Spleen (tissue), 7 donors: ENCODE measurements around the gene DOK5.

ENCODE experiments used
- POLR2A ChIP-seq, 3 donors: fragments of 450-650 bp; IDR thresholded peaks; one replicate each; pipeline ENCODE4 v1.5.1; 2017; ENCODE audit warnings: antibody characterized with exemption in 3 of 3, mild to moderate bottlenecking in 1 of 3
- POLR2AphosphoS5 ChIP-seq, 3 donors: sonication (generic); formaldehyde crosslinking; IDR thresholded peaks; one replicate each; pipeline ENCODE4 v1.5.1; 2017; ENCODE audit warnings: antibody characterized with exemption in 3 of 3
- TF ChIP-seq, protein P1 (sequence below), 11 experiments: fragments of 200-600 bp in 7 of 11; fragments of 450-650 bp in 4 of 11; sonication (generic) in 4 of 11; IDR thresholded peaks in 8 of 11; conservative IDR thresholded peaks in 3 of 11; 1 replicate in 7 of 11; 2 replicates in 4 of 11; pipeline versions ENCODE4 v1.4.0 to v1.8.0; 2016 to 2021; ENCODE audit warnings: antibody characterized with exemption in 11 of 11, inconsistent platforms in 4 of 11, mild to moderate bottlenecking in 1 of 11
- donor health status: DM: no; HTN: no; CAD: no; lungs with moderate emphysema.
- donor health status: DM: no; HTN: no; CAD: no.
- donor health status: DM: no; HTN: no; CAD: no.

- TF ChIP-seq, protein P1, sequence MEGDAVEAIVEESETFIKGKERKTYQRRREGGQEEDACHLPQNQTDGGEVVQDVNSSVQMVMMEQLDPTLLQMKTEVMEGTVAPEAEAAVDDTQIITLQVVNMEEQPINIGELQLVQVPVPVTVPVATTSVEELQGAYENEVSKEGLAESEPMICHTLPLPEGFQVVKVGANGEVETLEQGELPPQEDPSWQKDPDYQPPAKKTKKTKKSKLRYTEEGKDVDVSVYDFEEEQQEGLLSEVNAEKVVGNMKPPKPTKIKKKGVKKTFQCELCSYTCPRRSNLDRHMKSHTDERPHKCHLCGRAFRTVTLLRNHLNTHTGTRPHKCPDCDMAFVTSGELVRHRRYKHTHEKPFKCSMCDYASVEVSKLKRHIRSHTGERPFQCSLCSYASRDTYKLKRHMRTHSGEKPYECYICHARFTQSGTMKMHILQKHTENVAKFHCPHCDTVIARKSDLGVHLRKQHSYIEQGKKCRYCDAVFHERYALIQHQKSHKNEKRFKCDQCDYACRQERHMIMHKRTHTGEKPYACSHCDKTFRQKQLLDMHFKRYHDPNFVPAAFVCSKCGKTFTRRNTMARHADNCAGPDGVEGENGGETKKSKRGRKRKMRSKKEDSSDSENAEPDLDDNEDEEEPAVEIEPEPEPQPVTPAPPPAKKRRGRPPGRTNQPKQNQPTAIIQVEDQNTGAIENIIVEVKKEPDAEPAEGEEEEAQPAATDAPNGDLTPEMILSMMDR (IDR thresholded peaks at IDR 0.05 in 8 of 11, conservative IDR thresholded peaks at IDR 0.05 in 3 of 11): no peak
- TF ChIP-seq POLR2AphosphoS5 (IDR thresholded peaks at IDR 0.05) (no peak), POLR2A (IDR thresholded peaks at IDR 0.05) (no peak)
Observed at GRCh38 chr20:54433636-54434035, 41.8 kb upstream of the DOK5 start.
